GM21360 (cell line): ENCODE data around the gene SCN1A.
A peak's percentile ranks its signal among the peaks of the same experiment; 100 is the strongest.
"Not testable (repeated sequence)": the region's sequence is repeated elsewhere in the genome, so short reads cannot be mapped to it uniquely, and the experiment has no call there.

Experiments
- ATAC-seq: cut with Tn5 transposase; IDR thresholded peaks from one replicate; pipeline ENCODE4 v1.9.1; 2021; ENCODE audit warnings: mild to moderate bottlenecking, moderate library complexity; ENCODE audit not compliant: unreplicated experiment

Gene SCN1A

GRCh38 chr2:166127217-166128155 is at the start of gene SCN1A:
TSS of gene SCN1A (minus strand) at chr2:166128020. CDS start at chr2:166073621, 54,399 bp downstream.
- ATAC-seq = peak; percentile 46

GRCh38 chr2:166173263-166173662 is 45.4 kb upstream of the SCN1A start:
- no peak for ATAC-seq

GRCh38 chr2:166171216-166171615 is 43.4 kb upstream of the SCN1A start:
- ATAC-seq = no peak

GRCh38 chr2:166170356-166170755 is 42.5 kb upstream of the SCN1A start:
- ATAC-seq = peak; percentile 89

- ATAC-seq = no peak
These were observed 39.6 kb upstream of the SCN1A start for GRCh38 chr2:166167449-166167848.

- ATAC-seq = no peak
These were observed 36.0 kb upstream of the SCN1A start for GRCh38 chr2:166163775-166164174.

- no peak for ATAC-seq
These were observed 30.7 kb upstream of the SCN1A start for GRCh38 chr2:166158546-166158945.

GRCh38 chr2:166157578-166157977 is 29.8 kb upstream of the SCN1A start:
- ATAC-seq = no peak

GRCh38 chr2:166156985-166157490 is 29.2 kb upstream of the SCN1A start:
- ATAC-seq = no peak

GRCh38 chr2:166155589-166155988 is 27.8 kb upstream of the SCN1A start:
- no peak for ATAC-seq

GRCh38 chr2:166154685-166155338 is 27.0 kb upstream of the SCN1A start:
- no peak for ATAC-seq

- no peak for ATAC-seq
These were observed 24.2 kb upstream of the SCN1A start for GRCh38 chr2:166152064-166152463.

GRCh38 chr2:166148500-166149400 is 20.9 kb upstream of the SCN1A start:
- ATAC-seq = no peak

- no peak for ATAC-seq
These were observed 20.1 kb upstream of the SCN1A start for GRCh38 chr2:166147883-166148282.

- ATAC-seq = no peak
These were observed 16.3 kb upstream of the SCN1A start for GRCh38 chr2:166144071-166144470.

GRCh38 chr2:166140932-166141331 is 13.1 kb upstream of the SCN1A start:
- ATAC-seq = no peak

- ATAC-seq = no peak
These were observed 12.7 kb upstream of the SCN1A start for GRCh38 chr2:166140475-166140874.

GRCh38 chr2:166139479-166139878 is 11.7 kb upstream of the SCN1A start:
- ATAC-seq = not testable (repeated sequence)

GRCh38 chr2:166138667-166139066 is 10.8 kb upstream of the SCN1A start:
- no peak for ATAC-seq

GRCh38 chr2:166138144-166138543 is 10.3 kb upstream of the SCN1A start:
- no peak for ATAC-seq

- ATAC-seq = no peak
These were observed 9.5 kb upstream of the SCN1A start for GRCh38 chr2:166137331-166137730.
